HG02970 (cell line): ENCODE data around the gene CAMK1D.

Experiments
- ATAC-seq: cut with Tn5 transposase; IDR thresholded peaks from one replicate; pipeline ENCODE4 v1.9.1; 2021; ENCODE audit warnings: mild to moderate bottlenecking, moderate library complexity, moderate number of reproducible peaks; ENCODE audit not compliant: unreplicated experiment, low FRiP score

Gene CAMK1D

GRCh38 chr10:12668634-12669033, 319.3 kb downstream of the CAMK1D start:
- ATAC-seq: no peak

- ATAC-seq: no peak
Measured at GRCh38 chr10:12670004-12670403, 320.7 kb downstream of the CAMK1D start.

- ATAC-seq: no peak
Measured at GRCh38 chr10:12675186-12675585, 325.8 kb downstream of the CAMK1D start.

GRCh38 chr10:12679636-12680035, 330.3 kb downstream of the CAMK1D start:
- ATAC-seq: no peak

- no peak for ATAC-seq
Measured at GRCh38 chr10:12681252-12681651, 331.9 kb downstream of the CAMK1D start.

- ATAC-seq: no peak
Measured at GRCh38 chr10:12684784-12685183, 335.4 kb downstream of the CAMK1D start.

- ATAC-seq: no peak
Measured at GRCh38 chr10:12685261-12686058, 336.1 kb downstream of the CAMK1D start.

GRCh38 chr10:12687996-12688395, 338.6 kb downstream of the CAMK1D start:
- ATAC-seq: no peak

- ATAC-seq: no peak
Measured at GRCh38 chr10:12689893-12690292, 340.5 kb downstream of the CAMK1D start.

GRCh38 chr10:12690525-12691126, 341.3 kb downstream of the CAMK1D start:
- ATAC-seq: no peak

GRCh38 chr10:12691596-12691995, 342.2 kb downstream of the CAMK1D start:
- no peak for ATAC-seq

- no peak for ATAC-seq
Measured at GRCh38 chr10:12697764-12698163, 348.4 kb downstream of the CAMK1D start.

- ATAC-seq: no peak
Measured at GRCh38 chr10:12699258-12699700, 349.9 kb downstream of the CAMK1D start.

- no peak for ATAC-seq
Measured at GRCh38 chr10:12699781-12700556, 350.6 kb downstream of the CAMK1D start.

GRCh38 chr10:12700557-12700874, 351.2 kb downstream of the CAMK1D start:
- no peak for ATAC-seq

- no peak for ATAC-seq
Measured at GRCh38 chr10:12701696-12702095, 352.3 kb downstream of the CAMK1D start.

GRCh38 chr10:12702215-12702770, 352.9 kb downstream of the CAMK1D start:
- ATAC-seq: no peak

- no peak for ATAC-seq
Measured at GRCh38 chr10:12703126-12703525, 353.8 kb downstream of the CAMK1D start.

GRCh38 chr10:12703813-12704212, 354.5 kb downstream of the CAMK1D start:
- ATAC-seq: no peak

- ATAC-seq: no peak
Measured at GRCh38 chr10:12704488-12704887, 355.1 kb downstream of the CAMK1D start.

- ATAC-seq: no peak
Measured at GRCh38 chr10:12705943-12706342, 356.6 kb downstream of the CAMK1D start.
